Measurements from ENCODE around the gene IGFBP7. TPM values are rescaled to one million over a fixed set of nuclear protein-coding genes. Genes with fewer than 3 reads are reported as not detected.

Gene IGFBP7
- total and polyA plus RNA-seq, 12 donors: 98.9 to 1,971 (median 554) TPM

- TF ChIP-seq CTCF (IDR thresholded peaks at IDR 0.05) (no peak), POLR2A (IDR thresholded peaks at IDR 0.05) (no peak)
- H3K27me3 ChIP-seq: no peaks in the 10 kb centered on the region
- H3K36me3 ChIP-seq (replicated peaks in 1 of 2): no peaks in the 10 kb centered on the region
- DNase-seq: no peak
- H3K9me3 ChIP-seq (replicated peaks in 1 of 3): no peaks in the 10 kb centered on the region
- no peak overlapping the region for H3K4me3 ChIP-seq
- intact Hi-C loops (cut with DNase I): no loop called here
- H3K4me1 ChIP-seq (replicated peaks in 1 of 2): peaks cover 0 to 10% of the 10 kb centered on the region in 2 donors
- H3K27ac ChIP-seq: peak overlapping the region in 1 of 5 donors; percentile 19
- 63 to 77% (median 69%) methylated on average over 8 of the region's 8 CpGs for WGBS, 4 donors
Measured at GRCh38 chr4:57068237-57068981, 41.8 kb downstream of the IGFBP7 start.

GRCh38 chr4:57065730-57066482 lies 44.3 kb downstream of the IGFBP7 start:
- intact Hi-C loops (cut with DNase I): no loop called here
- H3K9me3 ChIP-seq (replicated peaks in 1 of 3): no peaks in the 10 kb centered on the region
- no peaks in the 10 kb centered on the region for H3K36me3 ChIP-seq (replicated peaks in 1 of 2)
- peak overlapping the region in 2 of 5 donors; percentile 64 to 77 for H3K27ac ChIP-seq
- peaks cover 0 to 9% of the 10 kb centered on the region in 2 donors for H3K4me1 ChIP-seq (replicated peaks in 1 of 2)
- H3K27me3 ChIP-seq: no peaks in the 10 kb centered on the region
- WGBS, 4 donors: 69 to 74% (median 72%) methylated on average over 5 of the region's 5 CpGs
- H3K4me3 ChIP-seq: no peak overlapping the region
- TF ChIP-seq POLR2A (IDR thresholded peaks at IDR 0.05) (no peak), CTCF (IDR thresholded peaks at IDR 0.05) (no peak)
- no peak for DNase-seq

GRCh38 chr4:57064811-57065711 lies 45.1 kb downstream of the IGFBP7 start:
- Histone ChIP-seq H3K36me3 (replicated peaks in 1 of 2) (no peaks in the 10 kb centered on the region), H3K4me1 (replicated peaks in 1 of 2) (peaks cover 0 to 6% of the 10 kb centered on the region in 2 donors), H3K9me3 (replicated peaks in 1 of 3) (no peaks in the 10 kb centered on the region), H3K27me3 (no peaks in the 10 kb centered on the region), H3K4me3 (no peak overlapping the region), H3K27ac (peak overlapping the region in 2 of 5 donors; percentile 64 to 77)
- intact Hi-C loops (cut with DNase I): no loop called here
- whole genome bisulfite sequencing, 4 donors: 44 to 50% (median 49%) methylated on average over 17 to 20 of the region's 20 CpGs
- TF ChIP-seq CTCF (IDR thresholded peaks at IDR 0.05) (no peak), POLR2A (IDR thresholded peaks at IDR 0.05) (no peak)
- peak in 6 of 7 donors; percentile 29 to 72 (median 44) for DNase-seq

- Histone ChIP-seq H3K4me1 (replicated peaks in 1 of 2) (peaks cover 0 to 6% of the 10 kb centered on the region in 2 donors), H3K4me3 (no peak overlapping the region), H3K36me3 (replicated peaks in 1 of 2) (no peaks in the 10 kb centered on the region), H3K9me3 (replicated peaks in 1 of 3) (no peaks in the 10 kb centered on the region), H3K27me3 (no peaks in the 10 kb centered on the region), H3K27ac (peak overlapping the region in 2 of 5 donors; percentile 49 to 63)
- 58 to 86% (median 65%) methylated on average over 2 of the region's 2 CpGs for WGBS, 4 donors
- TF ChIP-seq CTCF (IDR thresholded peaks at IDR 0.05) (no peak), POLR2A (IDR thresholded peaks at IDR 0.05) (no peak)
- DNase-seq: no peak
- intact Hi-C loops (cut with DNase I): no loop called here
Measured at GRCh38 chr4:57064120-57064519, 46.1 kb downstream of the IGFBP7 start.

Measured in adrenal gland (tissue), 12 donors.